Breast epithelium (tissue), 4 donors: ENCODE results near the gene SLC4A2. TPM values are rescaled to one million over a fixed set of nuclear protein-coding genes. Genes with fewer than 3 reads are reported as not detected.

Experiments used
- DNase-seq, 2 donors: peaks; one replicate each; pipeline ENCODE4 v3.0.0-alpha.2; 2019; ENCODE audit warnings: low spot score in 2 of 2
- H3K27ac ChIP-seq, 2 donors: fragments of 200-600 bp; sonication (generic) in 1 of 2; one replicate each; pipeline ENCODE4 v1.5.1; 2016 to 2019; ENCODE audit warnings: mild to moderate bottlenecking in 1 of 2
- H3K27me3 ChIP-seq, 2 donors: fragments of 200-600 bp; sonication (generic) in 1 of 2; one replicate each; pipeline versions ENCODE4 v1.5.1 to v1.6.0; 2017 to 2019; ENCODE audit warnings: control low read depth in 1 of 2, mild to moderate bottlenecking in 1 of 2
- H3K36me3 ChIP-seq: fragments of 200-600 bp; one replicate; pipeline ENCODE4 v1.5.1; 2019
- H3K4me1 ChIP-seq, 2 donors: fragments of 200-600 bp; sonication (generic); one replicate each; pipeline ENCODE4 v1.5.1; 2016 to 2019; ENCODE audit warnings: control low read depth in 1 of 2
- H3K4me3 ChIP-seq, 3 donors: fragments of 200-600 bp; sonication (generic); 1 replicate in 2 of 3; 2 replicates in 1 of 3; pipeline ENCODE4 v1.5.1; 2016 to 2019; ENCODE audit warnings: mild to moderate bottlenecking in 3 of 3, moderate library complexity in 2 of 3
- H3K9me3 ChIP-seq, 2 donors: fragments of 200-600 bp; sonication (generic) in 1 of 2; one replicate each; pipeline ENCODE4 v1.5.1; 2016 to 2019; ENCODE audit warnings: control low read depth in 1 of 2
- POLR2A ChIP-seq: fragments of 450-650 bp; IDR thresholded peaks from one replicate; pipeline ENCODE4 v1.6.1; 2016; ENCODE audit warnings: antibody characterized with exemption, mild to moderate bottlenecking, moderate library complexity
- POLR2AphosphoS5 ChIP-seq, 3 donors: sonication (generic); formaldehyde crosslinking; IDR thresholded peaks; one replicate each; pipeline ENCODE4 v1.6.1; 2017; ENCODE audit warnings: antibody characterized with exemption in 3 of 3
- intact Hi-C: fragments of 100-400 bp; cut with DNase I; formaldehyde crosslinking; loops from one replicate; pipeline ENCODE4 v1.15.1; 2023; ENCODE audit warnings: low total_unique reads
- total RNA-seq, 3 donors: library from RNA; depleted of rRNA; stranded (reverse); fragments of >200 nt; gene quantifications; one replicate each; pipeline ENCODE4 v1.1.0, GENCODE V29; 2016
- TF ChIP-seq, protein P1 (sequence below), 3 donors: fragments of 450-650 bp; IDR thresholded peaks; one replicate each; pipeline ENCODE4 v1.5.1; 2016 to 2017; ENCODE audit warnings: antibody characterized with exemption in 3 of 3, mild to moderate bottlenecking in 3 of 3, moderate library complexity in 3 of 3

The SLC4A2 gene
- total RNA-seq, 3 donors from 2014 or later = 83.2 to 101 (median 92.8) TPM

DNA sequence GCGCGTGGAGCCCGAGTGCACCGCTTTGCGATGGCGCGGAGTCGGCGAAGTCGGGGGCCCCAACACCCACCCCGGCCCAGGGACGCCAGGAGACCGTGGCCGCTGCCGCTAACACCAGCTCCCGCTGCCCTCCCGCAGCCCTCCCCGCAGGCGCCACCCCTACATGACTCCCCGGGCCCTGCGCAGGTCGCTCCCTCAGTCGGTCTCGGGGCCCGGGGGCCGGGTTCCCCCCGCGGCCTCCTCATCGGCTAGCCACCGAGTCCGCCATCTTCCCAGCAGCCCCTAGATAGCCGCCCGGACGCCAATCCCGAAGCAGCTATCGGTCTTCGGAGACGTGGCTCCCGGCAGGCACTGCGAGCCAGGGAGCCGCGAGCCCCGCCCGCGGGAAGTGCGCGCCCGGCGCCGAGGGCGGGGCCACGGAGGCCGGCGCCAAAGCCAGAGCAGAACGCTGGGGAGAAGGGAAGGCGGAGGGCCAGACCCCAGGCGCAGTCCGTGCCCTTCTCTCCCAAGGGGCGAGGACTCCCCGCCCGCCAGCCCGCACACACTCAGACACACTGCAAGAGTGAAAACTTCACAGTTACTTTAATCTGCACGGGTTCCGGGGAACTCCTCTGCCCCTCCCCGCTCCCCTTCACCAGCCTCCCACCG, 21.3 kb downstream of the SLC4A2 start, which contains the start of gene FASTK:
Gene FASTK (minus strand): TSS at position 288 of the 648 bp plus-strand sequence. CDS start 43 bp downstream, at position 245.
- TF ChIP-seq POLR2A (peak; percentile 6), POLR2AphosphoS5 (IDR thresholded peaks at IDR 0.05) (peak; percentile 33 to 55 (median 38))
- TF ChIP-seq, protein P1, sequence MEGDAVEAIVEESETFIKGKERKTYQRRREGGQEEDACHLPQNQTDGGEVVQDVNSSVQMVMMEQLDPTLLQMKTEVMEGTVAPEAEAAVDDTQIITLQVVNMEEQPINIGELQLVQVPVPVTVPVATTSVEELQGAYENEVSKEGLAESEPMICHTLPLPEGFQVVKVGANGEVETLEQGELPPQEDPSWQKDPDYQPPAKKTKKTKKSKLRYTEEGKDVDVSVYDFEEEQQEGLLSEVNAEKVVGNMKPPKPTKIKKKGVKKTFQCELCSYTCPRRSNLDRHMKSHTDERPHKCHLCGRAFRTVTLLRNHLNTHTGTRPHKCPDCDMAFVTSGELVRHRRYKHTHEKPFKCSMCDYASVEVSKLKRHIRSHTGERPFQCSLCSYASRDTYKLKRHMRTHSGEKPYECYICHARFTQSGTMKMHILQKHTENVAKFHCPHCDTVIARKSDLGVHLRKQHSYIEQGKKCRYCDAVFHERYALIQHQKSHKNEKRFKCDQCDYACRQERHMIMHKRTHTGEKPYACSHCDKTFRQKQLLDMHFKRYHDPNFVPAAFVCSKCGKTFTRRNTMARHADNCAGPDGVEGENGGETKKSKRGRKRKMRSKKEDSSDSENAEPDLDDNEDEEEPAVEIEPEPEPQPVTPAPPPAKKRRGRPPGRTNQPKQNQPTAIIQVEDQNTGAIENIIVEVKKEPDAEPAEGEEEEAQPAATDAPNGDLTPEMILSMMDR (IDR thresholded peaks at IDR 0.05) = no peak
- peak within 1 kb of the TSS; percentile 90 to 95 (median 91) for H3K4me3 ChIP-seq
- DNase-seq = peak; percentile 79 to 84
- no peaks in the 10 kb centered on the region for H3K36me3 ChIP-seq
- H3K27me3 ChIP-seq = no peaks in the 10 kb centered on the region
- peaks cover 12 to 31% of the 10 kb centered on the region in 2 donors for H3K4me1 ChIP-seq
- intact Hi-C loops = no loop called here
- H3K9me3 ChIP-seq = no peaks in the 10 kb centered on the region
- H3K27ac ChIP-seq = peak within 1 kb of the TSS; percentile 90 to 95

DNA sequence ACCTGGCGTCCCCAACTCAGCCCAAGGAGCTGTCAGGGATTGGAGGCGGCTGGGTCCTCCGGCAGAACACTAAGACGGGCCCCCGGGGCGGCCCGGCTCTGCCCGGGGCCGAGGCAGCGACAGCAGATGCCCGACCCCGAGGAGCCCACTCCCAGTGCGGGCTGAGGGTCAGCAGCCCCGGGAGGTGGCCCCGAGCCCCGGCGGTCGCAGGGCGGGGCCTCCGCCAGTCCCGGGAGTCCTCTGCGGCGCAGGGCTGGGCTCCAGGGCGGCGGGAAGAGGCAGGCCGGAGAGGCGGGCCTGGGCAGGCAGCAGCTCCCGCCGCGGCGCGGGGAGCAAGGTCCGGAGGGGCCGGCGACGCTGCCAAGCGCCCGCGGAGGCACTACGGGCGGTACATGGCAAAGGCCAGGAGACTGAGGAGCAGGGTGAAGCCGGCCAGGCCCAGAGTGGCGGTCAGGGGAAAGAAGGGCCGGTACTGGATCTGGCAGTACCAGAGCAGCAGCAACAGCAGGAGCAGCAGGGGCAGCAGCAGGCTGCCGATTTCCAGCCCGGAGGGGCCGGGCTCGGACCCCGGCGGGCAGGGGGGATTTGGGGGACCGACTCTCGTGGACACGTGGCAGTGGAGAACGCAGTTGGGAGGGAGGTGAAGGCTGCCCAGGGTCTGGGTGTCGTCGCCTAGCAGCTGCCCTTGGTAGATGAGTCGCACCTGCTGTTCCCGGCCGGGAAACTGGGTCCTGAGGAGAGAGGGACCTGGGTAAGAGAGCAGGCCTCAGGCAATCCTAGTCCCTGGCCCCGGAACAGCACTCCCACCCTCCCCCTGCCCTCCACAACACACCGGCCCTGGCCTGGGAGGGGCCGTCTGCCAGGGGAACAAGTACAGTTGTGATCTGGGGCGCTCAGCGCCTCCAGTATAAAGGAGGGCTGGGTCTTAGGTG, 22.0 kb downstream of the SLC4A2 start:
- TF ChIP-seq POLR2AphosphoS5 (IDR thresholded peaks at IDR 0.05) = no peak
- TF ChIP-seq POLR2A = no peak
- TF ChIP-seq, protein P1 (IDR thresholded peaks at IDR 0.05) = no peak
- Histone ChIP-seq H3K9me3 (no peaks in the 10 kb centered on the region), H3K4me3 (peak overlapping the region; percentile 90 to 95 (median 91)), H3K4me1 (peaks cover 12 to 31% of the 10 kb centered on the region in 2 donors), H3K27me3 (no peaks in the 10 kb centered on the region), H3K36me3 (no peaks in the 10 kb centered on the region), H3K27ac (peak overlapping the region; percentile 90 to 95)
- DNase-seq = no peak
- intact Hi-C loops = no loop called here

DNA sequence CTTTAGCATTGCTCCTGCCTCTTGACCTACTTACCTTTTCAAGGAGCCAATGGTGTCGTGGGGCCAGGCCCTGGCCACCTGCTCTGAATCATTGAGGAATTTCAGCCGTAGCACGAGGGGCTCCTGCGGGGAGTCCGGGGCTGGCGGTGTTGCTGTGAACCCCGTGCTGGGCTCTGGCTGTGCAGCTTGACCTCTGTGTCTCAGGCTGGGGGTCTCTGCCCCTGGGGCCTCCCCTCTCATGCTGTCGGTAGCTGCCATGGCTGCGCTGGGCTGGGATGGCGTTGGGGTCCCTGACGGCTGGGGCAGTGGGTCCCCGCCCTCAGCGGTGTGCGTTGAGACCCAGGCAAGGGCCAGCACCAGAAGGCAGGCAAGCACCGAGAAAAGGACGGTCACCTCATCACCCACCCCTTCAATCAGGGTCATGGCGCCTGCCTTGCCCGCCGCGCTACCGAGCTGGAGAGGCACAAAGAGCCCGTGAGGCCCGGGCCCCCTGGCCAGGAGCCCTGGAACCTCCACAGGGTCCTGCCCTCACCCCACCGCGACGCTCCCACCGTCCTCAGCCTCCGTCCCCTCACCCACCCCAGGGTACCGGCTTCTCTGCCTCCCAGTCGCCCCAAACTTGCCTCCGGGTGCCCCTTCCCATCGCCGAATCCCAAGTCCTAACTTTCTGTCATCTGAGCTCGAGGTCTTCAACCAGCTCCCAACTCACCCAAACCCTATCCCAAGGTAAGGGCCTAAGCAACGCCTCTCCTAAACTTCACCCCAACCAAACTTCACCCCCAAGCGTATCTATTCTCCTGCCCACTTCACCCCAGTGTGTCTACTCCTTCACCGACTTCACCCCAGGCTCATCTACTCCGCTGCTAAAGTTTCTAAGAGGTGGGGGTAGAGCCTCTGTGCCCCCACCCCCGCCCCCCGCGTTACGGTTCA, 23.0 kb downstream of the SLC4A2 start:
- no peaks in the 10 kb centered on the region for H3K9me3 ChIP-seq

DNA sequence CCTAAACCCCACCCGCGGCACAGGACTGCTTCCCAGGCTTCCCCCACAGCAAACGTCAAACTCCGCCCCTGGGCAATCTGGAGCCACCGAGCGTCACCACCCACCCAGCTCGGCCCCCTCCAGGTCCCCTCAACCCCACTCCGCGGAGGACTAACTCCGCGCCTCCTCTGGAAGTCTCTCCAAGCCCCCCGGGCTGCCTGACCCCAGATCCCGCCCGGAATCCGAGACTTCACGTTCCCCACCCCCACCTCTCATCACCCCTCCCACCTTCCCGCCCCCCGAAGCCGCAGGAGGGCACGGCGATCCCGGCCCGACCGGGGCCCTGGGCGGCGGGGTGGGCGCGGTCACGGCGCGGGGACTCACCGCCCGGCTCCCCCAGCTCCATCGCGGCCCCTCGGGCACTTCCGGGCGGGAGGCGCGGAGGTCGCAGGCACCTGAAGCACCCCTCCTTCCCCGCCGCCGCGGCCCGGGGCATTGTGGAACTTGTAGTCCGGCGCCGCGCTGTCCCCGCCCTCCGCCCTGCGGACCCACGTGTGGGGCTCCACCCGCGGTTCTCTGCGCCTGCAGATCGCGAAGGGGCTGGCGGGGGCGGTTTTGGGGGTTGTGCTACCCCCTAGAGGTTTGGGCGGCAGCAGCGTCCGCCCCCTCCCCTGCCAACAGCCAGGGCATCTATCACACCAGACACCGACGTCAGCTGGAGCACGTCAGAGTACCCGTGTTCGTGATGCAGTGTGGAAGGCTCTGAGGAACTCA, 23.9 kb downstream of the SLC4A2 start, which contains the start of gene TMUB1:
Gene TMUB1 (minus strand): TSS at position 423 of the 753 bp plus-strand sequence. CDS start 930 bp downstream, outside the sequence.
- TF ChIP-seq, protein P1 (IDR thresholded peaks at IDR 0.05) = no peak
- TF ChIP-seq POLR2AphosphoS5 (IDR thresholded peaks at IDR 0.05) = peak in 1 of 3 donors; percentile 47

More for the DNA sequence above, 23.0 kb downstream of the SLC4A2 start:
- H3K27me3 ChIP-seq = no peaks in the 10 kb centered on the region
- intact Hi-C loops = no loop called here
- H3K4me3 ChIP-seq = peak overlapping the region; percentile 90 to 95 (median 91)
- H3K36me3 ChIP-seq = no peaks in the 10 kb centered on the region
- H3K27ac ChIP-seq = peak overlapping the region; percentile 90 to 95
- peaks cover 12 to 31% of the 10 kb centered on the region in 2 donors for H3K4me1 ChIP-seq
- DNase-seq = no peak
- TF ChIP-seq POLR2A (no peak), POLR2AphosphoS5 (IDR thresholded peaks at IDR 0.05) (no peak)
- TF ChIP-seq, protein P1 (IDR thresholded peaks at IDR 0.05) = no peak

More for the DNA sequence above, 23.9 kb downstream of the SLC4A2 start, which contains the start of gene TMUB1:
- Histone ChIP-seq H3K4me3 (peak within 1 kb of the TSS; percentile 84 to 95 (median 90)), H3K27me3 (no peaks in the 10 kb centered on the region), H3K9me3 (no peaks in the 10 kb centered on the region), H3K27ac (peak within 1 kb of the TSS; percentile 90 to 95), H3K36me3 (no peaks in the 10 kb centered on the region), H3K4me1 (peaks cover 12 to 38% of the 10 kb centered on the region in 2 donors)
- DNase-seq = peak; percentile 65 to 71
- intact Hi-C loops = no loop called here
